Measurements from ENCODE around the gene SMIM10. TPM values are rescaled to one million over a fixed set of nuclear protein-coding genes. Genes with fewer than 3 reads are reported as not detected.
A peak's percentile ranks its signal among the peaks of the same experiment; 100 is the strongest.
"Not testable (repeated sequence)": the region's sequence is repeated elsewhere in the genome, so short reads cannot be mapped to it uniquely, and the experiment has no call there.

Gene SMIM10
- polyA plus RNA-seq (0.04 TPM in 1 of 3 replicates, not detected in the others), polyA minus RNA-seq (not detected in 3 replicates)
- polyA plus RNA-seq (2011; ENCODE audit: low read depth), result not detected
- 0.05 TPM in 1 of 2 replicates, not detected in the other for polyA plus RNA-seq (2011; cell fraction: cytosol; rRNA removed)
- polyA plus RNA-seq (2011; cell fraction: nucleus; rRNA removed), result not detected in 2 replicates
- not detected in 2 replicates for polyA plus RNA-seq (2012; ENCODE audit: low replicate concordance)
- polyA minus RNA-seq (2011; cell fraction: cytosol; rRNA and poly(A)+ RNA removed), result not detected
- not detected in 2 replicates for polyA minus RNA-seq (2011; cell fraction: nucleus; rRNA and poly(A)+ RNA removed)

- TF ChIP-seq, protein P1, sequence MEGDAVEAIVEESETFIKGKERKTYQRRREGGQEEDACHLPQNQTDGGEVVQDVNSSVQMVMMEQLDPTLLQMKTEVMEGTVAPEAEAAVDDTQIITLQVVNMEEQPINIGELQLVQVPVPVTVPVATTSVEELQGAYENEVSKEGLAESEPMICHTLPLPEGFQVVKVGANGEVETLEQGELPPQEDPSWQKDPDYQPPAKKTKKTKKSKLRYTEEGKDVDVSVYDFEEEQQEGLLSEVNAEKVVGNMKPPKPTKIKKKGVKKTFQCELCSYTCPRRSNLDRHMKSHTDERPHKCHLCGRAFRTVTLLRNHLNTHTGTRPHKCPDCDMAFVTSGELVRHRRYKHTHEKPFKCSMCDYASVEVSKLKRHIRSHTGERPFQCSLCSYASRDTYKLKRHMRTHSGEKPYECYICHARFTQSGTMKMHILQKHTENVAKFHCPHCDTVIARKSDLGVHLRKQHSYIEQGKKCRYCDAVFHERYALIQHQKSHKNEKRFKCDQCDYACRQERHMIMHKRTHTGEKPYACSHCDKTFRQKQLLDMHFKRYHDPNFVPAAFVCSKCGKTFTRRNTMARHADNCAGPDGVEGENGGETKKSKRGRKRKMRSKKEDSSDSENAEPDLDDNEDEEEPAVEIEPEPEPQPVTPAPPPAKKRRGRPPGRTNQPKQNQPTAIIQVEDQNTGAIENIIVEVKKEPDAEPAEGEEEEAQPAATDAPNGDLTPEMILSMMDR (optimal IDR thresholded peaks at IDR 0.05 in 1 of 3, IDR thresholded peaks at IDR 0.05 in 1 of 3, conservative IDR thresholded peaks at IDR 0.05 in 1 of 3; ENCODE audit: extremely low read depth in 1 of 3, insufficient read depth in 2 of 3, low read length in 3 of 3), result no peak
- TF ChIP-seq EZH2 (IDR thresholded peaks at IDR 0.05; ENCODE audit: low read length), result no peak
- FAIRE-seq (no peak), DNase-seq (ENCODE audit: low read depth, low spot score) (no peak)
- Histone ChIP-seq H3K36me3 (ENCODE audit: control insufficient read depth in 2 of 2, extremely low read depth in 1 of 2, insufficient read depth in 2 of 2, low read length in 2 of 2) (no peaks in the 10 kb centered on the region), H3K9me3 (ENCODE audit: control insufficient read depth, low read depth, low read length) (no peaks in the 10 kb centered on the region), H3K27ac (ENCODE audit: control insufficient read depth, insufficient read depth, low read length) (no peak within 1 kb of the TSS), H3K4me1 (ENCODE audit: control insufficient read depth, extremely low read depth, insufficient read depth, low read length) (no peaks in the 10 kb centered on the region), H3K9ac (ENCODE audit: control insufficient read depth, extremely low read depth, insufficient read depth, low read length) (no peak within 1 kb of the TSS), H4K20me1 (ENCODE audit: control insufficient read depth, extremely low read depth, insufficient read depth, low read length) (no peaks in the 10 kb centered on the region), H3K4me3 (ENCODE audit: control insufficient read depth in 2 of 3, extremely low read depth in 1 of 3, insufficient read depth in 2 of 3, low read depth in 1 of 3, low read length in 3 of 3) (no peak within 1 kb of the TSS), H2AFZ (ENCODE audit: control insufficient read depth, low read length) (peak within 1 kb of the TSS; percentile 37), H3K9me1 (ENCODE audit: control insufficient read depth, extremely low read depth, insufficient read depth, low read length) (no peaks in the 10 kb centered on the region), H3K4me2 (ENCODE audit: control insufficient read depth, extremely low read depth, insufficient read depth, low read depth, low read length) (no peak within 1 kb of the TSS), H3K27me3 (ENCODE audit: control insufficient read depth, extremely low read depth, insufficient read depth, low read length) (no peaks in the 10 kb centered on the region), H3K79me2 (ENCODE audit: control insufficient read depth, insufficient read depth, low read length) (no peaks in the 10 kb centered on the region)
- dilution Hi-C loops (cut with MboI; ENCODE audit: extremely low pct_ligation_motif_present, low sequenced_read_pairs), result no loop called here
These were observed at the start of gene SMIM10 for GRCh38 chrX:134990801-134991481. TSS of gene SMIM10 (plus strand) at chrX:134990991. CDS start at chrX:134991096, 105 bp downstream.

GRCh38 chrX:134946364-134946763 lies 44.4 kb upstream of the SMIM10 start:
- H3K4me1 ChIP-seq (ENCODE audit: control insufficient read depth, extremely low read depth, insufficient read depth, low read length); H3K4me2 ChIP-seq (ENCODE audit: control insufficient read depth, extremely low read depth, insufficient read depth, low read depth, low read length); H3K27me3 ChIP-seq (ENCODE audit: control insufficient read depth, extremely low read depth, insufficient read depth, low read length); H3K9ac ChIP-seq (ENCODE audit: control insufficient read depth, extremely low read depth, insufficient read depth, low read length); H3K36me3 ChIP-seq (ENCODE audit: control insufficient read depth in 2 of 2, extremely low read depth in 1 of 2, insufficient read depth in 2 of 2, low read length in 2 of 2); dilution Hi-C loops (cut with MboI; ENCODE audit: extremely low pct_ligation_motif_present, low sequenced_read_pairs); H3K79me2 ChIP-seq (ENCODE audit: control insufficient read depth, insufficient read depth, low read length); FAIRE-seq; H4K20me1 ChIP-seq (ENCODE audit: control insufficient read depth, extremely low read depth, insufficient read depth, low read length); H2AFZ ChIP-seq (ENCODE audit: control insufficient read depth, low read length); H3K9me1 ChIP-seq (ENCODE audit: control insufficient read depth, extremely low read depth, insufficient read depth, low read length); H3K4me3 ChIP-seq (ENCODE audit: control insufficient read depth in 2 of 3, extremely low read depth in 1 of 3, insufficient read depth in 2 of 3, low read depth in 1 of 3, low read length in 3 of 3); DNase-seq (ENCODE audit: low read depth, low spot score); H3K9me3 ChIP-seq (ENCODE audit: control insufficient read depth, low read depth, low read length); H3K27ac ChIP-seq (ENCODE audit: control insufficient read depth, insufficient read depth, low read length): not testable (repeated sequence)
